Measurements from ENCODE around the gene NPW.

Gene NPW

GRCh38 chr16:1993731-1994131 lies 25.9 kb upstream of the NPW start:
- no peak overlapping the region for H2BK15ac ChIP-seq (ENCODE audit: low read length)
- no peak overlapping the region for H2BK5ac ChIP-seq (ENCODE audit: low read length)
- no peak overlapping the region for H2BK12ac ChIP-seq (ENCODE audit: low read length)
- H3K4me2 ChIP-seq (ENCODE audit: insufficient read depth, low read length, poor library complexity, severe bottlenecking), result no peak overlapping the region
- no peak overlapping the region for H3K23ac ChIP-seq (ENCODE audit: low read depth, low read length, poor library complexity)
- no peak overlapping the region for H4K91ac ChIP-seq (ENCODE audit: low read depth, low read length, poor library complexity)
- H3K4ac ChIP-seq (ENCODE audit: low read length), result no peak overlapping the region
- no peak overlapping the region for H3K27ac ChIP-seq (replicated peaks; ENCODE audit: low read length)
- DNase-seq (ENCODE audit: low spot score), result no peak
- no peak overlapping the region for H2BK120ac ChIP-seq (ENCODE audit: low read depth, low read length)
- H3K14ac ChIP-seq (ENCODE audit: low read length), result no peak overlapping the region
- H3K79me1 ChIP-seq (ENCODE audit: low read depth, low read length), result peaks cover 7% of the 10 kb centered on the region
- WGBS, 2 donors (ENCODE audit: extremely low coverage in 2 of 2, insufficient read length in 2 of 2, insufficient replicate concordance in 1 of 2), result no CpG with 5 or more reads among the region's 2 CpGs
- peaks cover 16 to 36% (median 31%) of the 10 kb centered on the region in 3 experiments for H3K27me3 ChIP-seq (ENCODE audit: control insufficient read depth in 3 of 3, insufficient read depth in 3 of 3, low read depth in 1 of 3, low read length in 3 of 3)
- no peak overlapping the region for H3K4me3 ChIP-seq (ENCODE audit: low read length in 2 of 2)
- H3K36me3 ChIP-seq (replicated peaks in 1 of 2; ENCODE audit: control insufficient read depth in 2 of 2, insufficient read depth in 2 of 2, low read length in 2 of 2), result peaks cover 12 to 25% of the 10 kb centered on the region in 2 donors
- no peak overlapping the region for H3K9ac ChIP-seq (ENCODE audit: low read depth, low read length, poor library complexity)
- H3K18ac ChIP-seq (ENCODE audit: low read length), result no peak overlapping the region
- H3K9me3 ChIP-seq (replicated peaks in 1 of 2; ENCODE audit: control insufficient read depth in 2 of 2, insufficient read depth in 1 of 2, low read depth in 1 of 2, low read length in 2 of 2), result peaks cover 0 to 4% of the 10 kb centered on the region in 2 donors
- peaks cover 12 to 18% of the 10 kb centered on the region in 2 donors for H3K4me1 ChIP-seq (ENCODE audit: control insufficient read depth in 2 of 2, insufficient read depth in 1 of 2, low read depth in 1 of 2, low read length in 2 of 2)
- no peak overlapping the region for H4K8ac ChIP-seq (ENCODE audit: low read depth, low read length)
- no peak overlapping the region for H2AFZ ChIP-seq (ENCODE audit: low read length)
- no peak overlapping the region for H2AK5ac ChIP-seq (ENCODE audit: low read depth, low read length)

GRCh38 chr16:1997494-1998359 lies 21.9 kb upstream of the NPW start:
- Histone ChIP-seq H3K36me3 (replicated peaks in 1 of 2; ENCODE audit: control insufficient read depth in 2 of 2, insufficient read depth in 2 of 2, low read length in 2 of 2) (peaks cover 40 to 63% of the 10 kb centered on the region in 2 donors), H2BK12ac (ENCODE audit: low read length) (no peak overlapping the region), H2BK120ac (ENCODE audit: low read depth, low read length) (no peak overlapping the region), H2BK15ac (ENCODE audit: low read length) (no peak overlapping the region), H3K9me3 (replicated peaks in 1 of 2; ENCODE audit: control insufficient read depth in 2 of 2, insufficient read depth in 1 of 2, low read depth in 1 of 2, low read length in 2 of 2) (no peaks in the 10 kb centered on the region), H3K27me3 (ENCODE audit: control insufficient read depth in 3 of 3, insufficient read depth in 3 of 3, low read depth in 1 of 3, low read length in 3 of 3) (peaks cover 0 to 5% (median 0%) of the 10 kb centered on the region in 3 experiments), H3K4me1 (ENCODE audit: control insufficient read depth in 2 of 2, insufficient read depth in 1 of 2, low read depth in 1 of 2, low read length in 2 of 2) (no peaks in the 10 kb centered on the region), H3K27ac (replicated peaks; ENCODE audit: low read length) (no peak overlapping the region), H3K9ac (ENCODE audit: low read depth, low read length, poor library complexity) (no peak overlapping the region), H3K4ac (ENCODE audit: low read length) (no peak overlapping the region), H2AK5ac (ENCODE audit: low read depth, low read length) (no peak overlapping the region), H2BK5ac (ENCODE audit: low read length) (no peak overlapping the region), H4K91ac (ENCODE audit: low read depth, low read length, poor library complexity) (no peak overlapping the region), H3K4me3 (ENCODE audit: low read length in 2 of 2) (no peak overlapping the region), H3K4me2 (ENCODE audit: insufficient read depth, low read length, poor library complexity, severe bottlenecking) (no peak overlapping the region), H2AFZ (ENCODE audit: low read length) (no peak overlapping the region), H3K14ac (ENCODE audit: low read length) (no peak overlapping the region), H3K79me1 (ENCODE audit: low read depth, low read length) (peaks cover 15% of the 10 kb centered on the region), H4K8ac (ENCODE audit: low read depth, low read length) (no peak overlapping the region), H3K23ac (ENCODE audit: low read depth, low read length, poor library complexity) (no peak overlapping the region), H3K18ac (ENCODE audit: low read length) (peak overlapping the region; percentile 17)
- no CpG with 5 or more reads among the region's 26 CpGs for WGBS, 2 donors (ENCODE audit: extremely low coverage in 2 of 2, insufficient read length in 2 of 2, insufficient replicate concordance in 1 of 2)
- DNase-seq (ENCODE audit: low spot score), result no peak

DNA sequence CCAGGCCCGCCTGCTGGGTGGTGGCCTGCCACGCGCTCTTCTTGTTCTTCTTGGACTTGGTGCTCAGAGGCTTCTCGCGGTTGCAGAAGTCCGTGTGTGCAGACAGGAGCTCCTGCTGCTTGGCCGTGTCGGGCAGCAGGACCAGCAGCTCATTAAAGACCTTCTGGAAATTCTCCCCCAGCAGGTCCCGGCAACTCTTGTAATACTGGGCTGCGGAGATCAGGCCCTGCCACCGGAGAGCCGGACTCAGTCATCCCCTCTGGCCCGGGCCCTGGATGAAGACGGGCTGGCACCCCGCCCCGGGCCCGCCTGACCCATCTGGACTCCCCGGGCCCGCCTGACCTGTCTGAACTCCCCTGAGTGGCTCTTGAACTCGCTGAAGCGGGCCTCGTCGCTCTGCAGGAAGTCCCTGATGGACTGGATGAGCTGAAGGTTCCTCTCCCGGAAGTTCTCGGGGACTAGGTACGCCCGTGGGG lies 21.2 kb upstream of the NPW start:
- Histone ChIP-seq H4K8ac (ENCODE audit: low read depth, low read length) (no peak overlapping the region), H4K91ac (ENCODE audit: low read depth, low read length, poor library complexity) (no peak overlapping the region)
- WGBS, 2 donors (ENCODE audit: extremely low coverage in 2 of 2, insufficient read length in 2 of 2, insufficient replicate concordance in 1 of 2), result no CpG with 5 or more reads among the region's 27 CpGs

More for the DNA sequence above, 21.2 kb upstream of the NPW start:
- Histone ChIP-seq H2BK5ac (ENCODE audit: low read length) (no peak overlapping the region), H3K79me1 (ENCODE audit: low read depth, low read length) (peaks cover 18% of the 10 kb centered on the region), H2AFZ (ENCODE audit: low read length) (no peak overlapping the region), H3K27me3 (ENCODE audit: control insufficient read depth in 3 of 3, insufficient read depth in 3 of 3, low read depth in 1 of 3, low read length in 3 of 3) (peaks cover 0 to 4% (median 0%) of the 10 kb centered on the region in 3 experiments), H3K4me1 (ENCODE audit: control insufficient read depth in 2 of 2, insufficient read depth in 1 of 2, low read depth in 1 of 2, low read length in 2 of 2) (no peaks in the 10 kb centered on the region), H3K4me2 (ENCODE audit: insufficient read depth, low read length, poor library complexity, severe bottlenecking) (no peak overlapping the region), H2BK12ac (ENCODE audit: low read length) (no peak overlapping the region), H2BK15ac (ENCODE audit: low read length) (no peak overlapping the region), H3K4me3 (ENCODE audit: low read length in 2 of 2) (no peak overlapping the region), H3K4ac (ENCODE audit: low read length) (no peak overlapping the region), H3K27ac (replicated peaks; ENCODE audit: low read length) (no peak overlapping the region), H2BK120ac (ENCODE audit: low read depth, low read length) (no peak overlapping the region), H3K23ac (ENCODE audit: low read depth, low read length, poor library complexity) (no peak overlapping the region), H2AK5ac (ENCODE audit: low read depth, low read length) (no peak overlapping the region), H3K14ac (ENCODE audit: low read length) (no peak overlapping the region), H3K9me3 (replicated peaks in 1 of 2; ENCODE audit: control insufficient read depth in 2 of 2, insufficient read depth in 1 of 2, low read depth in 1 of 2, low read length in 2 of 2) (no peaks in the 10 kb centered on the region), H3K36me3 (replicated peaks in 1 of 2; ENCODE audit: control insufficient read depth in 2 of 2, insufficient read depth in 2 of 2, low read length in 2 of 2) (peaks cover 41 to 70% of the 10 kb centered on the region in 2 donors), H3K18ac (ENCODE audit: low read length) (no peak overlapping the region), H3K9ac (ENCODE audit: low read depth, low read length, poor library complexity) (no peak overlapping the region)
- DNase-seq (ENCODE audit: low spot score), result no peak
